MM.1S (cell line): ENCODE measurements around the gene LMTK2.

Experiments used
- DNase-seq: peaks from one replicate; pipeline ENCODE4 v3.0.0-alpha.2; 2015
- H2AFZ ChIP-seq: fragments of 300-600 bp; sonication (generic); 2 replicates; pipeline ENCODE4 v1.6.0; 2016; ENCODE audit warnings: antibody characterized with exemption, low read length
- H3F3A ChIP-seq: fragments of 300-600 bp; sonication (generic); 2 replicates; pipeline ENCODE4 v1.6.1; 2016; ENCODE audit warnings: mild to moderate bottlenecking, antibody characterized with exemption, low read length, moderate library complexity, mixed read lengths; ENCODE audit not compliant: insufficient read depth
- H3K27ac ChIP-seq: fragments of 300-600 bp; sonication (generic); 2 replicates; pipeline ENCODE4 v1.5.1; 2016; ENCODE audit warnings: mild to moderate bottlenecking, low read length
- H3K27me3 ChIP-seq: fragments of 300-600 bp; sonication (generic); replicated peaks from 2 replicates; pipeline ENCODE4 v1.6.0; 2016; ENCODE audit warnings: low read length; ENCODE audit not compliant: insufficient read depth
- H3K36me3 ChIP-seq: fragments of 300-600 bp; sonication (generic); replicated peaks from 2 replicates; pipeline ENCODE4 v1.6.1; 2016; ENCODE audit warnings: mild to moderate bottlenecking, low read length, mixed read lengths; ENCODE audit not compliant: insufficient read depth
- H3K4me1 ChIP-seq: fragments of 300-600 bp; sonication (generic); 2 replicates; pipeline ENCODE4 v1.6.1; 2016; ENCODE audit warnings: low read length, mixed read lengths
- H3K4me2 ChIP-seq: fragments of 300-600 bp; sonication (generic); 2 replicates; pipeline ENCODE4 v1.6.0; 2016; ENCODE audit warnings: low read depth, low read length
- H3K4me3 ChIP-seq: fragments of 300-600 bp; sonication (generic); 2 replicates; pipeline ENCODE4 v1.5.1; 2016; ENCODE audit warnings: low read length, mixed read lengths
- H3K79me2 ChIP-seq: fragments of 300-600 bp; sonication (generic); 2 replicates; pipeline ENCODE4 v1.6.1; 2016; ENCODE audit warnings: mixed run types, low read length, mixed read lengths
- H3K9ac ChIP-seq: fragments of 300-600 bp; sonication (generic); 2 replicates; pipeline ENCODE4 v1.6.1; 2016; ENCODE audit warnings: low read length, mixed read lengths
- H3K9me2 ChIP-seq: fragments of 300-600 bp; sonication (generic); replicated peaks from 2 replicates; pipeline ENCODE4 v1.6.1; 2016; ENCODE audit warnings: mild to moderate bottlenecking, low read length, mixed read lengths; ENCODE audit not compliant: insufficient read depth
- H3K9me3 ChIP-seq: fragments of 300-600 bp; sonication (generic); replicated peaks from 2 replicates; pipeline ENCODE4 v1.6.1; 2016; ENCODE audit warnings: mild to moderate bottlenecking, low read length, mixed read lengths; ENCODE audit not compliant: insufficient read depth
- H4K20me1 ChIP-seq: fragments of 300-600 bp; sonication (generic); 2 replicates; pipeline ENCODE4 v1.6.1; 2016; ENCODE audit warnings: mild to moderate bottlenecking, low read length, moderate library complexity, mixed read lengths; ENCODE audit not compliant: insufficient read depth
- EZH2 ChIP-seq: fragments of 300-600 bp; sonication (generic); optimal IDR thresholded peaks from 2 replicates; pipeline ENCODE3; 2017; ENCODE audit warnings: low read depth, mild to moderate bottlenecking, antibody characterized with exemption, low read length, mixed read lengths
- EZH2phosphoT487 ChIP-seq: fragments of 300-600 bp; sonication (generic); IDR thresholded peaks from 2 replicates; pipeline ENCODE4 v1.6.1; 2018; ENCODE audit warnings: antibody characterized with exemption, low read length
- TF ChIP-seq, protein P1 (sequence below): fragments of 300-600 bp; sonication (generic); IDR thresholded peaks from 2 replicates; pipeline ENCODE4 v1.5.1; 2016; ENCODE audit warnings: antibody characterized with exemption, low read length, mixed read lengths

LMTK2 gene

GRCh38 chr7:98133181-98133580, 26.5 kb downstream of the LMTK2 start:
- TF ChIP-seq EZH2 (no peak), EZH2phosphoT487 (no peak)
- TF ChIP-seq, protein P1, sequence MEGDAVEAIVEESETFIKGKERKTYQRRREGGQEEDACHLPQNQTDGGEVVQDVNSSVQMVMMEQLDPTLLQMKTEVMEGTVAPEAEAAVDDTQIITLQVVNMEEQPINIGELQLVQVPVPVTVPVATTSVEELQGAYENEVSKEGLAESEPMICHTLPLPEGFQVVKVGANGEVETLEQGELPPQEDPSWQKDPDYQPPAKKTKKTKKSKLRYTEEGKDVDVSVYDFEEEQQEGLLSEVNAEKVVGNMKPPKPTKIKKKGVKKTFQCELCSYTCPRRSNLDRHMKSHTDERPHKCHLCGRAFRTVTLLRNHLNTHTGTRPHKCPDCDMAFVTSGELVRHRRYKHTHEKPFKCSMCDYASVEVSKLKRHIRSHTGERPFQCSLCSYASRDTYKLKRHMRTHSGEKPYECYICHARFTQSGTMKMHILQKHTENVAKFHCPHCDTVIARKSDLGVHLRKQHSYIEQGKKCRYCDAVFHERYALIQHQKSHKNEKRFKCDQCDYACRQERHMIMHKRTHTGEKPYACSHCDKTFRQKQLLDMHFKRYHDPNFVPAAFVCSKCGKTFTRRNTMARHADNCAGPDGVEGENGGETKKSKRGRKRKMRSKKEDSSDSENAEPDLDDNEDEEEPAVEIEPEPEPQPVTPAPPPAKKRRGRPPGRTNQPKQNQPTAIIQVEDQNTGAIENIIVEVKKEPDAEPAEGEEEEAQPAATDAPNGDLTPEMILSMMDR = no peak
- peak; percentile 91 for DNase-seq
- peaks cover 32% of the 10 kb centered on the region for H3K4me1 ChIP-seq
- peak overlapping the region; percentile 73 for H3K4me2 ChIP-seq
- H3K36me3 ChIP-seq = no peaks in the 10 kb centered on the region
- H2AFZ ChIP-seq = no peak overlapping the region
- no peaks in the 10 kb centered on the region for H3K9me2 ChIP-seq
- H3K9ac ChIP-seq = no peak overlapping the region
- H4K20me1 ChIP-seq = peaks cover 51% of the 10 kb centered on the region
- 0 out of 2 replicates have a peak, but pooled peaks cover 7% of the 10 kb centered on the region for H3K27me3 ChIP-seq
- H3F3A ChIP-seq = peaks cover 32% of the 10 kb centered on the region
- peaks cover 77% of the 10 kb centered on the region for H3K79me2 ChIP-seq
- 0 out of 2 replicates have a peak overlapping the region, but pooled peaks have one; percentile 34 for H3K4me3 ChIP-seq
- peak overlapping the region; percentile 51; the same call in 1 of the 2 replicates for H3K27ac ChIP-seq
- H3K9me3 ChIP-seq = no peaks in the 10 kb centered on the region

DNA sequence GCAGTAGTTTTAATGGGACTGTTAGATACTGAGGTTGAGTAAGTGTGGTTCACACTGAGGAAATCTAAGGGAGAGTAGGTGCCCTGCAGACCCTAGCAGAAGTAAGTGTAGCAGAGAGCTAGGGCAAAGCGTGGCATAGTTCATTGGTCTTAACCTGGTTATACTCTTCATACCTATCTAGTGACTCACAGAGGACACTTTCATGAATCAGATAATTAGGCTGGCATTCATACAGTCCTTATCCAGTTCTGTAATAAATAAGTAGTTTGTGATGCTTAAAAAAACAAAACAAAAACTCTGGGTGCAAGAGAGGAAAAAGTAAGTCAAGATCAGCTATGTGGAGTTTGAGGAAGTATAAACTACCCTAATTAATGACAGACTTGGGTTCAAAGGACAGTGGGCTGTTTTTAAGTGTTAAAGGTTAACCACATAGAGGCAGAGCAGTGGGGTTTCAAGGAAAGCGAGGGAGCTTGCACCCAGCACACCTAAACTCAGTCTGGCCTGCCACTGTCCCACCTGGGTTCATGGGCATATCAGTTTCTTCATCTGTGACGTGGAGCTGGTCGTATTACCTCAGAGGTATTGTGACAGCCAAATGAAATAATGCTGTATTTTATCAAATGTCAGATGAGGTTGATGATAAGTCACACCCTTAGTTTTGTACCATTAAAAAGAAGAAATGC, 27.1 kb downstream of the LMTK2 start:
- H3K27me3 ChIP-seq = 0 out of 2 replicates have a peak, but pooled peaks cover 7% of the 10 kb centered on the region
- H3K79me2 ChIP-seq = peaks cover 71% of the 10 kb centered on the region
- H3K4me2 ChIP-seq = peak overlapping the region; percentile 59
- no peak overlapping the region for H3K9ac ChIP-seq
- DNase-seq = no peak
- H2AFZ ChIP-seq = no peak overlapping the region
- H3K27ac ChIP-seq = no peak overlapping the region; the same call in 1 of the 2 replicates
- H3K4me3 ChIP-seq = no peak overlapping the region
- TF ChIP-seq EZH2 (no peak), EZH2phosphoT487 (no peak)
- TF ChIP-seq, protein P1 = no peak
- no peaks in the 10 kb centered on the region for H3K36me3 ChIP-seq
- H3K4me1 ChIP-seq = peaks cover 32% of the 10 kb centered on the region
- peaks cover 47% of the 10 kb centered on the region for H4K20me1 ChIP-seq
- peaks cover 32% of the 10 kb centered on the region for H3F3A ChIP-seq
- no peaks in the 10 kb centered on the region for H3K9me3 ChIP-seq
- no peaks in the 10 kb centered on the region for H3K9me2 ChIP-seq

- H3K4me1 ChIP-seq = peaks cover 32% of the 10 kb centered on the region
- H3K9ac ChIP-seq = no peak overlapping the region
- H3K9me2 ChIP-seq = no peaks in the 10 kb centered on the region
- no peak overlapping the region for H3K27ac ChIP-seq
- H3K9me3 ChIP-seq = no peaks in the 10 kb centered on the region
- H2AFZ ChIP-seq = no peak overlapping the region
- H3K79me2 ChIP-seq = peaks cover 62% of the 10 kb centered on the region
- no peak overlapping the region for H3K4me3 ChIP-seq
- peaks cover 32% of the 10 kb centered on the region for H3F3A ChIP-seq
- DNase-seq = no peak
- no peaks in the 10 kb centered on the region for H3K36me3 ChIP-seq
- H3K4me2 ChIP-seq = no peak overlapping the region
- peaks cover 47% of the 10 kb centered on the region for H4K20me1 ChIP-seq
- TF ChIP-seq EZH2phosphoT487 (no peak), EZH2 (no peak)
- TF ChIP-seq, protein P1 = no peak
- 0 out of 2 replicates have a peak, but pooled peaks cover 7% of the 10 kb centered on the region for H3K27me3 ChIP-seq
Observed at GRCh38 chr7:98134420-98135228, 28.0 kb downstream of the LMTK2 start.
